K562 (cell line): ENCODE data around the gene CHKB. TPM values are rescaled to one million over a fixed set of nuclear protein-coding genes. Genes with fewer than 3 reads are reported as not detected.

Experiments used
- ATF3 ChIP-seq, 2 experiments: fragments of 450-650 bp in 1 of 2; sonication (generic) in 1 of 2; formaldehyde crosslinking in 1 of 2; IDR thresholded peaks in 1 of 2; conservative IDR thresholded peaks in 1 of 2; 2 replicates each; pipeline versions ENCODE4 v1.6.1 to v1.8.1; 2016 to 2023; ENCODE audit warnings: mild to moderate bottlenecking in 2 of 2, moderate library complexity in 2 of 2, inconsistent platforms in 1 of 2, missing genetic modification reagents in 1 of 2
- BACH1 ChIP-seq: fragments of 200-800 bp; sonication (Bioruptor generic); IDR thresholded peaks from 2 replicates; pipeline ENCODE4 v1.6.1; 2016; ENCODE audit warnings: missing genetic modification characterization, missing compliant biosample characterization
- IRF2 ChIP-seq: sonication (generic); formaldehyde crosslinking; IDR thresholded peaks from 2 replicates; pipeline ENCODE4 v1.8.1; 2022; ENCODE audit warnings: mild to moderate bottlenecking, missing genetic modification reagents
- MLLT1 ChIP-seq, 2 experiments: fragments of 450-650 bp; IDR thresholded peaks; 2 replicates each; pipeline ENCODE4 v1.6.1; 2016
- ZNF174 ChIP-seq: fragments of 250-450 bp; sonication (Bioruptor Pico); IDR thresholded peaks from 2 replicates; pipeline ENCODE4 v1.4.0; 2020; ENCODE audit warnings: mild to moderate bottlenecking
- polyA plus RNA-seq, 8 experiments: library from polyadenylated mRNA; depleted of rRNA in 4 of 8; stranded (reverse) in 5 of 8; unstranded in 3 of 8; fragments of >200 nt; fragmentation: Nextera tagmentation in 2 of 8; fragmentation: Illumina TruSeq in 1 of 8; extraction: Ambion mirVana in 2 of 8; extraction: Trizol in 1 of 8; gene quantifications; 2 replicates each; pipeline versions ENCODE4 v1.2.1 to v1.2.3, GENCODE V29; 2011 to 2014; ENCODE audit warnings: inconsistent platforms in 1 of 8, missing spikeins in 1 of 8
- total RNA-seq, 7 experiments: library from RNA; depleted of rRNA in 6 of 7; stranded (reverse); fragments of >200 nt in 6 of 7; fragmentation: Illumina TruSeq in 2 of 7; extraction: Trizol in 2 of 7; gene quantifications; 2 replicates each; pipeline versions ENCODE4 v1.2.1 to v1.2.3, GENCODE V29; 2011 to 2021; ENCODE audit warnings: low replicate concordance in 1 of 7

The CHKB gene
- total and polyA plus RNA-seq, 9 of the 15 experiments (the other 6 are each of a cell fraction or from before 2014, with no cell fraction given), result 2.7 to 31.0 (median 11.0) TPM

GRCh38 chr22:50628543-50629134 is 46.0 kb upstream of the CHKB start (continued):
- peak in 1 of 2 experiments; percentile 46; a peak in 1 of 4 replicates for TF ChIP-seq MLLT1 (IDR thresholded peaks at IDR 0.05)
- no peak for TF ChIP-seq BACH1 (tag)
- TF ChIP-seq ATF3 (IDR thresholded peaks at IDR 0.05), result no peak
- TF ChIP-seq ATF3 (CRISPR knock-in tag; conservative IDR thresholded peaks at IDR 0.05), result no peak
- no peak for TF ChIP-seq IRF2 (CRISPR knock-in tag)
- TF ChIP-seq ZNF174 (CRISPR knock-in tag), result no peak
